Hippocampal formation (tissue), 2 donors: ENCODE measurements around the gene GALNT18.

Source experiments
- DNase-seq, 2 donors: peaks; one replicate each; lab custom pipeline; 2025; lab: John Stamatoyannopoulos, UW

GALNT18 gene

DNA sequence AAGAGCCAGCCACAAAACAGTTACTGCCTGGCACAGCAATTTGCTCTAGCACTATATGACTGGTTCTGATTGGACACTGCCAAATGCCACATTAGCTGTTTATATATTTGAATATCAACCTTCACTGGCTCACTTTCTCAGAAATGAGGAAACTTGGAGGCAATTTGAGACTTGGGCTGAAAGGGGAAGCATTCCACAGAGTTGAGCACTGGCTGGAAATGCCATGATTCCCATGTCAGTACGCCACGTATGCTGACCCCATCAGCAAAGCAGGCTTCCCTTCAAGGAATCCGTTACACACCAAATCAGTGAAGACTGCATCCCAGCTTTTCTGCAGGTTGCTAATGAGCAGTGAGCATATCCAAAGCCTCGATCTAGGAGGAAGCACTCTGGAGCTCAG is 34.7 kb downstream of the GALNT18 start:
- DNase-seq, result no peak

GRCh38 chr11:11586465-11586864 is 35.3 kb downstream of the GALNT18 start:
- DNase-seq, result no peak

- no peak for DNase-seq
These were observed 36.9 kb downstream of the GALNT18 start for GRCh38 chr11:11584937-11585336.

DNA sequence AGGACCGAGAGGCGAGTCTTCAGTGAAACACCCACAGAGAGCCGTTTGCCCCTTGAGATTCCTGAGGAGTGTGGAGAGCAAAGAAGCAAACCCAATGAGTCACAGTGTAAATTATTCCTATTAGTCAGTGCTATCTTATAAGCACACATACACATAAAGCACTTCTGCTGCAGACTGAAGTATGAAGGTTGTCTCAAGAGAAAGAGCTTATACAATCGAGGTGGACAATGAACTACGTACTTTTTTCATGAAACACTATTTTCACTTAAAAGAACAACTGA is 37.3 kb downstream of the GALNT18 start:
- no peak for DNase-seq

- DNase-seq, result no peak
These were observed 37.8 kb downstream of the GALNT18 start for GRCh38 chr11:11583801-11584529.

DNA sequence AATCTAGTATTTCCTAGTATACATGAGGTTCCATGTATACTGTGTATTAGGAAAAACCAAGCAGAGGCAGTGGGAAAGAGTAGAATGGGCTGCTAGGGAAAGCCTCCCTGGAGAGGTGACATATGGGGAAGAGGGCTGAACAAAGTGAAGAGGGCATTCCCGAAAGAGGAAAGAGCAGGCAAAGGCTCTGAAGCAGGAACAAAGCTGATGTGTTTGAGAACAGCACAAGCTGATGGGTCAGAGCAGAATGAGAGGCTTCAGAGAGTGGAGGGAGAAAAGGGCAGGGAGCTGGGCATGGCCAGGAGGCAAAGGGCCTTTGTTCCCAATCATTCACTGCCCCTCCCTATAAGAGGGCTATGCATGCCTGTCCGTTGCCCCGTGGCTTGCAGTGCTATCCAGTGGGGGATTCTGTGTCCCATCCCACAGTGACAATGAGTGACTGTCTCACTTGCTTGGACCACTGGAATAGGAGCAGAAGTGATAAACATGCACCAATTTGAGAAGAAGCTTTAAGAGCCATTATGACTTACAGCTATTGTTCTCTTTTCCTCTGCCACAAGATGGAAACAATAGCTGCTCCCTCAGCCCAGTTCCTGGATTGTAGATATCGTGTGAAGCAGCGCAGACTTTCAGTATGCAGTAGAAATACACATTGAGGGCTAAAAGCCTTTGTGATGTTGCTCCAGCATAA is 39.6 kb downstream of the GALNT18 start:
- DNase-seq, result peak; percentile 83 to 94

GRCh38 chr11:11581481-11581880 is 40.3 kb downstream of the GALNT18 start:
- DNase-seq, result no peak

DNA sequence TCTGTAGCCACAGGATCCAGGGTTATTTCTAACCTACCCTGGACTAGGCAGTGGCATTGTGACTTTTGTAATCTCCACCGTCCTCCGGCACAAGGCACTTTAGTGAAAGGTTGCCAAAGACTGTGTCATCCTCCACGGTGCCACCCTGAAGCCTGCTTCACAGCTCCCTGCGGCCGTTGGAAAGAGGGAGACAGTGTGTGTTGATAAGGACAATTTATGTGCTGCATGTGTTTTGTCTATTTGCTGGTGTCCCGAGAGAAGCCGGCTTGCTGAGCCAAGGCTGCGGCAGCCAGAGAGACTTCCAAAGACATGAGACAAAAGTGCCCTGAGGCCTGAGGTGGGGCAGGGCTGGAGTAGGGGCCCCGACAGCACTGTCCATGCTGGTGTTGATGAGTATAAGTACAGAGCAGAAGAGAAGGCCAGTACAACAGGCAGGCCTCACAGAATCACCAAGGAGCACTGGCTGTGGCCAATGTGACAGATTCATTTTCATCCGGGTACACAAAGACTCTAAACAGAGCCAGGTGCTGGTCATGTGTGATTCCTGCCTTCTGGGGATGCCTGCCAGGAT is 40.9 kb downstream of the GALNT18 start:
- DNase-seq, result no peak

- no peak for DNase-seq
These were observed 41.8 kb downstream of the GALNT18 start for GRCh38 chr11:11580012-11580411.

GRCh38 chr11:11579012-11579988 is 42.5 kb downstream of the GALNT18 start:
- no peak for DNase-seq

GRCh38 chr11:11577932-11578911 is 43.6 kb downstream of the GALNT18 start:
- no peak for DNase-seq

GRCh38 chr11:11577251-11577855 is 44.5 kb downstream of the GALNT18 start:
- no peak for DNase-seq

GRCh38 chr11:11574373-11575287 is 47.2 kb downstream of the GALNT18 start:
- no peak for DNase-seq

GRCh38 chr11:11572386-11572785 is 49.4 kb downstream of the GALNT18 start:
- no peak for DNase-seq

GRCh38 chr11:11571893-11572292 is 49.9 kb downstream of the GALNT18 start:
- DNase-seq, result no peak

DNA sequence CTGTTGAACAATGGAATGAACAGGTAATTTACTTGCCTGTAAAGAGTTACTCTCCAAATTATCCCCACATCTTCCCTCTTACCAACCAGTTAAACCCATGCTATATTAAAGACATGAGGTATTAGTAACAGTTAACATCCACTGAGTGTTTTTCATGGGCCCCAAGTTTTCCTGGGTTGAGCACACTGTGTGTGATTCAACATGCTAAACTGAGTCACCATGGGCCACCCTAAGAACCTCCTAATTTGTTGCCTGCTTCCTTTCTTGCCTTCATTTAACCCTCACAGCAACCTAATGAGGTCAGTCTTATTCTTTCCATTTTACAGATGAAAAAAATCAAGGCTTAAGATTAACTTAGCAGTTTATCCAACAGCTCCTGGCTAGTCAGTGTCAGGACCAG is 51.0 kb downstream of the GALNT18 start:
- DNase-seq, result no peak

DNA sequence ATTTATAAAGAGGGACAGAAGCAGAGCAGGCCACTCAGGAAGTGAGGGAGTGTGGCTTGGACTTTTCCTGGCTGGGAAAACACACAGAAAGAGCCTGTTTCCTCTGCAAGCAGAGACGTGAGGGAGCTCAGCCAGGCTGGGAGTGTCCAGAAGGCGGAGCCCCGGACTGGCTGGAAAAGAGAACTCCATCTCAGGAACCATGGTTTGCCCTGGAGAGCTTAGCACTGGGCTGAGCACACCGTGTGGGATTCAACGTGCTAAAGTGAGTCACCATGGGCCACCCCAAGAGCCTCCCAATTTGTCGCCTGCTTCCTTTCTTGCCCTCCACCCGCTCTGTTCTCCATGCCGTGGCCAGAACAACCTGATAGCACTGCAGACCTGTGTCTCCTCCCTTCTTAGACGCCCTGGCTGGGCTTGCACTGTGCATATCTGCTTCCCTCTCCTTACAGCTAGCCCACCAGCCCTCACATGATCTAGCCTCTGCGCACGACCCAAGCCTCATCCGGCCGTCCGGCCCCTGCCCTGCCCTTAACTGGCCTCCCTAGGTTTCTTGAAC is 51.8 kb downstream of the GALNT18 start:
- DNase-seq, result no peak

GRCh38 chr11:11568651-11569229 is 53.1 kb downstream of the GALNT18 start:
- no peak for DNase-seq
